ENCODE results near the gene LDLRAD4.
"Not testable (repeated sequence)": the region's sequence is repeated elsewhere in the genome, so short reads cannot be mapped to it uniquely, and the experiment has no call there.

Gene LDLRAD4

DNA sequence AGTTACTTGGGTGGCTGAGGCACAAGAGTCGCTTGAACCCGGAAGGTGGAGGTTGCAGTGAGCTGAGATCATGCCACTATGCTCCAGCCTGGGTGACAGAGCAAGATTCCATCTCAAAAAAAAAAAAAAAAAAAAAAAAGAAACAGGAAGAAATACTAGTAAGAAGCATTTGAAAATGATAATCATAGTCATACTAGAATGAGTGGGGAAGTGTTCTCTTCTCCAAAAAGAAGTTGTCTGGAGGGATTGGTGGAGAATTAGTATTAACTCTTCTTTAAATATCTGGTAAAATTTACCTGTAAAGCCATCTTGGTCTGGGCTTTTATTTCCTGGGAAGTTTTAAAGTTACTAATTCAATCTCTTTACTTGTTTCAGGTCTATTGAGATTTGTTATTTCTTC lies 376.0 kb downstream of the LDLRAD4 start:
- Histone ChIP-seq H3K9ac (ENCODE audit: low read length in 5 of 5) (no peak overlapping the region), H3K36me3 (ENCODE audit: control insufficient read depth in 5 of 5, insufficient read depth in 5 of 5, low read length in 5 of 5) (no peaks in the 10 kb centered on the region), H3K27ac (ENCODE audit: low read depth, low read length) (no peak overlapping the region), H3K9me3 (ENCODE audit: control insufficient read depth in 5 of 5, low read length in 5 of 5) (peaks cover 18 to 30% (median 28%) of the 10 kb centered on the region in 5 donors), H3K4me1 (ENCODE audit: control insufficient read depth in 5 of 5, insufficient read depth in 5 of 5, low read length in 5 of 5) (peaks cover 0 to 9% (median 3%) of the 10 kb centered on the region in 5 donors), H3K4me3 (ENCODE audit: low read depth in 1 of 5, low read length in 5 of 5) (no peak overlapping the region), H3K27me3 (ENCODE audit: control insufficient read depth in 5 of 5, insufficient read depth in 4 of 5, low read length in 5 of 5) (no peaks in the 10 kb centered on the region)

DNA sequence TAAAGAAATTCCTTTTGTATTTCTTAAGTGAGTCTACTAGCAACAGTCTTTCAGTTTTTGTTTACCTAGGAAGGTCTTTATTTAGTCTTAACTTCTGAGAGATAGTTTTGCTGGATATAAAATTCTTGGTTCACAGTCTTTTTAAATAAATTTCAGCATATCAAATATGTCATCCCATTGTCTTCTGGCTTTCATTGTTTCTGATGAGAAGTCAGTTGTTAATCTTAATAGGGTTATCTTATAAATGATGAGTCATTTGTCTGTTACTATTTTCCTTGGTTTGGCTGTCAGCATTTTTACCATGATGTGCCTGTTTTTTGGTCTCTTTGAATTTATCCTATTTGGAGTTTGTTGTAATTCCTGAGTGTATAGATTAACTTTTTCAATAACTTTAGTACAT lies 378.5 kb downstream of the LDLRAD4 start:
- H3K36me3 ChIP-seq (ENCODE audit: control insufficient read depth in 5 of 5, insufficient read depth in 5 of 5, low read length in 5 of 5), result no peaks in the 10 kb centered on the region
- no peak overlapping the region for H3K9ac ChIP-seq (ENCODE audit: low read length in 5 of 5)
- H3K4me1 ChIP-seq (ENCODE audit: control insufficient read depth in 5 of 5, insufficient read depth in 5 of 5, low read length in 5 of 5), result peaks cover 0 to 5% (median 0%) of the 10 kb centered on the region in 5 donors
- no peak overlapping the region for H3K27ac ChIP-seq (ENCODE audit: low read depth, low read length)
- peaks cover 18 to 30% (median 28%) of the 10 kb centered on the region in 5 donors for H3K9me3 ChIP-seq (ENCODE audit: control insufficient read depth in 5 of 5, low read length in 5 of 5)
- no peaks in the 10 kb centered on the region for H3K27me3 ChIP-seq (ENCODE audit: control insufficient read depth in 5 of 5, insufficient read depth in 4 of 5, low read length in 5 of 5)
- no peak overlapping the region for H3K4me3 ChIP-seq (ENCODE audit: low read depth in 1 of 5, low read length in 5 of 5)

GRCh38 chr18:13598591-13598990 lies 380.0 kb downstream of the LDLRAD4 start:
- Histone ChIP-seq H3K4me3 (ENCODE audit: low read depth in 1 of 5, low read length in 5 of 5) (peak overlapping the region in 1 of 5 donors; percentile 1), H3K27me3 (ENCODE audit: control insufficient read depth in 5 of 5, insufficient read depth in 4 of 5, low read length in 5 of 5) (no peaks in the 10 kb centered on the region), H3K9ac (ENCODE audit: low read length in 5 of 5) (no peak overlapping the region), H3K36me3 (ENCODE audit: control insufficient read depth in 5 of 5, insufficient read depth in 5 of 5, low read length in 5 of 5) (no peaks in the 10 kb centered on the region), H3K4me1 (ENCODE audit: control insufficient read depth in 5 of 5, insufficient read depth in 5 of 5, low read length in 5 of 5) (no peaks in the 10 kb centered on the region), H3K9me3 (ENCODE audit: control insufficient read depth in 5 of 5, low read length in 5 of 5) (peaks cover 18 to 30% (median 28%) of the 10 kb centered on the region in 5 donors), H3K27ac (ENCODE audit: low read depth, low read length) (no peak overlapping the region)

DNA sequence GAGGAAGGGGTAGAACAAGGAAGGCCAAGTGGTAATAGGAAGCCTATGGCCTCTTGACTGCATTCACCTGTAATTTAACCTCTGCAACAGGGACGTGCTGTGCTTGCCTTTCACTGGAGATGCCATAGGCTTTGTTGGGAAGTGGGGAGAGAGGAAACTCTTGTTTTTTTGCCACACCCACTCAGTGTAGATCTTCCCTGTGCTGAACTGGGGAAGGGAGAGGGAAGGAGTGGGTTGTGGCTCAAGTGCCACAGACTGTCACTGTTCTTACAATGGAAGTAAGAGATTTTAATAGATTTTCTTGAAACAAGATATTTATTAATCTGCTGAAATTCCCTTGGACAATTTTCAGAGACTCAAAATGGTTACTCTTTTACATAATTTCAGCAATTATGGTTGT lies 380.5 kb downstream of the LDLRAD4 start:
- Histone ChIP-seq H3K27me3 (ENCODE audit: control insufficient read depth in 5 of 5, insufficient read depth in 4 of 5, low read length in 5 of 5) (no peaks in the 10 kb centered on the region), H3K9me3 (ENCODE audit: control insufficient read depth in 5 of 5, low read length in 5 of 5) (peaks cover 18 to 30% (median 28%) of the 10 kb centered on the region in 5 donors), H3K27ac (ENCODE audit: low read depth, low read length) (no peak overlapping the region), H3K4me1 (ENCODE audit: control insufficient read depth in 5 of 5, insufficient read depth in 5 of 5, low read length in 5 of 5) (no peaks in the 10 kb centered on the region), H3K36me3 (ENCODE audit: control insufficient read depth in 5 of 5, insufficient read depth in 5 of 5, low read length in 5 of 5) (no peaks in the 10 kb centered on the region), H3K9ac (ENCODE audit: low read length in 5 of 5) (no peak overlapping the region), H3K4me3 (ENCODE audit: low read depth in 1 of 5, low read length in 5 of 5) (peak overlapping the region in 1 of 5 donors; percentile 1)

DNA sequence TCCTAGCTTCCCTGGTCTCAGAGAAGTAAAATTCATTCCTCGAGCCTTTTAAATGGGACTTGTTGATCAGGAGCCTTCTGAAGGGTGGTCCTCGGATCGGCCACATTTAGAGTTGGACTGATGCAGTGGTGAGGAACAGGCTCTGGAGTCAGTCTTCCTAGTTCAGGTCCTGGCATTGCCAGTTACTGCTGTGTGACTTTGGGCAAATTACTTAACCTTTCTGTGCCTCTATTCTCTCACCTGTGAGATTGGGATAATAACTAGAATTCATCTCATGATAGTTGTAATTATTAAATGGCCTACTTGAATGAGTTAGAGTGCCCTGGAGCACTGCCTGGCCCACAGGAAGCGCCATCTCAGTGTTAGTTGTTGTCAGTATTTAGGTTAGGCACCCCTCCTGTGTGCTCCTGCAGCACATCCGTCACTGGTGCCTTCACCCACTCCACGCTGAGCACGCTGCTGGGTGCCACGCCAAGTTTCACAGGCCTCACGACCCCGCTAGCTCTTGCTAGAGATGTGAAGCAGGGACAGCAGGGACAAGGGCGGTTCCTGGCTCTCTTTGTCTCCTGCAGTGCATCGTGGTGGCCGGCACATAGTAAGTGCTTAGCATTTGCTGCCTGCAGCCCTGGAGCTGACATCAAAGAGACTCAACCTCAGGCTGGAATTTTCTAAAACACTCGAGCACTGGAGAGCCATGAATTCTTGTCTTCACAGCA lies 384.9 kb downstream of the LDLRAD4 start:
- Histone ChIP-seq H3K9ac (ENCODE audit: low read length in 5 of 5) (no peak overlapping the region), H3K4me3 (ENCODE audit: low read depth in 1 of 5, low read length in 5 of 5) (no peak overlapping the region), H3K36me3 (ENCODE audit: control insufficient read depth in 5 of 5, insufficient read depth in 5 of 5, low read length in 5 of 5) (no peaks in the 10 kb centered on the region), H3K27ac (ENCODE audit: low read depth, low read length) (no peak overlapping the region), H3K9me3 (ENCODE audit: control insufficient read depth in 5 of 5, low read length in 5 of 5) (peaks cover 0 to 8% (median 6%) of the 10 kb centered on the region in 5 donors), H3K4me1 (ENCODE audit: control insufficient read depth in 5 of 5, insufficient read depth in 5 of 5, low read length in 5 of 5) (no peaks in the 10 kb centered on the region), H3K27me3 (ENCODE audit: control insufficient read depth in 5 of 5, insufficient read depth in 4 of 5, low read length in 5 of 5) (no peaks in the 10 kb centered on the region)

- Histone ChIP-seq H3K4me3 (ENCODE audit: low read depth in 1 of 5, low read length in 5 of 5) (no peak overlapping the region), H3K9ac (ENCODE audit: low read length in 5 of 5) (no peak overlapping the region), H3K4me1 (ENCODE audit: control insufficient read depth in 5 of 5, insufficient read depth in 5 of 5, low read length in 5 of 5) (peaks cover 0 to 3% (median 0%) of the 10 kb centered on the region in 5 donors), H3K27ac (ENCODE audit: low read depth, low read length) (no peak overlapping the region), H3K36me3 (ENCODE audit: control insufficient read depth in 5 of 5, insufficient read depth in 5 of 5, low read length in 5 of 5) (no peaks in the 10 kb centered on the region), H3K9me3 (ENCODE audit: control insufficient read depth in 5 of 5, low read length in 5 of 5) (no peaks in the 10 kb centered on the region), H3K27me3 (ENCODE audit: control insufficient read depth in 5 of 5, insufficient read depth in 4 of 5, low read length in 5 of 5) (no peaks in the 10 kb centered on the region)
Observed at GRCh38 chr18:13604786-13605185, 386.2 kb downstream of the LDLRAD4 start.

DNA sequence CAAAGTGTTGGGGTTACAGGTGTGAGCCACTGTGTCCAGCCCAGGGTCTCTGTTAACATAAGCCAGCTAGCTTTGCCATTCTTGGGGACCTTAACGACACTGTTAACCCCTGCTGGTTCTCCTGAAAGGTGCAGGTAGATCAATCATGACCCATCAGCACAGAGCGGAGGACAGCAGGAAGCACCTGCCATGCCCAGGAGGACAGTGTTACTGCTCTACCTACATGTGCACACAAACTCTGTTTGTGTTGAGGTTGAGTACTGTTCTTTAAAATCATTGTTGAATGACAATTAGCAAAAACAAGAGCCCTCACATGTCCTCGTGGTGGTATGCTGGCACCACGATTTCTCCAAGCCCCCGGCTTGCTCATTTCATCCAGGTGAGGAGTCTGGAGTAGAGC lies 386.9 kb downstream of the LDLRAD4 start:
- Histone ChIP-seq H3K9me3 (ENCODE audit: control insufficient read depth in 5 of 5, low read length in 5 of 5) (no peaks in the 10 kb centered on the region), H3K27me3 (ENCODE audit: control insufficient read depth in 5 of 5, insufficient read depth in 4 of 5, low read length in 5 of 5) (no peaks in the 10 kb centered on the region), H3K4me1 (ENCODE audit: control insufficient read depth in 5 of 5, insufficient read depth in 5 of 5, low read length in 5 of 5) (peaks cover 0 to 7% (median 2%) of the 10 kb centered on the region in 5 donors), H3K4me3 (ENCODE audit: low read depth in 1 of 5, low read length in 5 of 5) (no peak overlapping the region), H3K36me3 (ENCODE audit: control insufficient read depth in 5 of 5, insufficient read depth in 5 of 5, low read length in 5 of 5) (no peaks in the 10 kb centered on the region), H3K9ac (ENCODE audit: low read length in 5 of 5) (no peak overlapping the region), H3K27ac (ENCODE audit: low read depth, low read length) (no peak overlapping the region)

GRCh38 chr18:13605901-13606300 lies 387.3 kb downstream of the LDLRAD4 start:
- Histone ChIP-seq H3K4me3 (ENCODE audit: low read depth in 1 of 5, low read length in 5 of 5) (no peak overlapping the region), H3K36me3 (ENCODE audit: control insufficient read depth in 5 of 5, insufficient read depth in 5 of 5, low read length in 5 of 5) (no peaks in the 10 kb centered on the region), H3K27me3 (ENCODE audit: control insufficient read depth in 5 of 5, insufficient read depth in 4 of 5, low read length in 5 of 5) (no peaks in the 10 kb centered on the region), H3K4me1 (ENCODE audit: control insufficient read depth in 5 of 5, insufficient read depth in 5 of 5, low read length in 5 of 5) (peaks cover 0 to 11% (median 6%) of the 10 kb centered on the region in 5 donors), H3K9ac (ENCODE audit: low read length in 5 of 5) (no peak overlapping the region), H3K27ac (ENCODE audit: low read depth, low read length) (no peak overlapping the region), H3K9me3 (ENCODE audit: control insufficient read depth in 5 of 5, low read length in 5 of 5) (no peaks in the 10 kb centered on the region)

DNA sequence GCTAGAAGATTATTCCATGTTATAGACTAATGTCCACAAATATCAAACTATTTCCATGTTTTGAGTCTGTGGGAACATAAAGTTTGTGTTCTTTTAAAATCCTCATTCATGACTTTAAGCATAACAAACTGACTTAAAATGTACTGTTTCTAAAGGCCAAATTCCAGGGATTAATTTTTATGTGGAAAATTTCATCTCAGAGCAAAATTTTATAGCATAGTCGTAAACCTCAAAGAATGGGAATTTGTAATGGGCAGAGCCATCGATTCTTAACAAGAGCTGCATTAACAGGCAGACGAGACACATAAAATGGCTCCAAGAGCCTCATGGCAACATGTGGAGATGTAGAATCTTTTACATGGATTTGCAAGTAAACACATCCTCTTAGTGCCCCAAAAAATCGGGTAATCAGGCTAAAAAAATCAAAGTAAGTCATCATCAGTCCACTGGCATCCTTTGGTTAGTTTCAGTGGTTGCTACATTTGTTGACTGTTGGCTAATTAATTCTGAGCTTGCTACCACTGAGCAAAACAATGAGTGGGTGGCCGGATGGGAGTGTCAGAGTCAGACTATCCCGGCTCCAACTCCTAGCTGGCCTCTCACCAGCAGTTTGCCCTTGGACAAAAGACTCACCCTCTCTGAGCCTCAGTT lies 388.2 kb downstream of the LDLRAD4 start:
- peaks cover 2 to 19% (median 14%) of the 10 kb centered on the region in 5 donors for H3K4me1 ChIP-seq (ENCODE audit: control insufficient read depth in 5 of 5, insufficient read depth in 5 of 5, low read length in 5 of 5)
- no peak overlapping the region for H3K9ac ChIP-seq (ENCODE audit: low read length in 5 of 5)
- H3K36me3 ChIP-seq (ENCODE audit: control insufficient read depth in 5 of 5, insufficient read depth in 5 of 5, low read length in 5 of 5), result no peaks in the 10 kb centered on the region
- H3K9me3 ChIP-seq (ENCODE audit: control insufficient read depth in 5 of 5, low read length in 5 of 5), result no peaks in the 10 kb centered on the region
- H3K27me3 ChIP-seq (ENCODE audit: control insufficient read depth in 5 of 5, insufficient read depth in 4 of 5, low read length in 5 of 5), result no peaks in the 10 kb centered on the region
- no peak overlapping the region for H3K27ac ChIP-seq (ENCODE audit: low read depth, low read length)
- no peak overlapping the region for H3K4me3 ChIP-seq (ENCODE audit: low read depth in 1 of 5, low read length in 5 of 5)

- H3K4me1 ChIP-seq (ENCODE audit: control insufficient read depth in 5 of 5, insufficient read depth in 5 of 5, low read length in 5 of 5), result peaks cover 4 to 25% (median 20%) of the 10 kb centered on the region in 5 donors
- H3K27me3 ChIP-seq (ENCODE audit: control insufficient read depth in 5 of 5, insufficient read depth in 4 of 5, low read length in 5 of 5); H3K9me3 ChIP-seq (ENCODE audit: control insufficient read depth in 5 of 5, low read length in 5 of 5); H3K36me3 ChIP-seq (ENCODE audit: control insufficient read depth in 5 of 5, insufficient read depth in 5 of 5, low read length in 5 of 5); H3K4me3 ChIP-seq (ENCODE audit: low read depth in 1 of 5, low read length in 5 of 5); H3K27ac ChIP-seq (ENCODE audit: low read depth, low read length); H3K9ac ChIP-seq (ENCODE audit: low read length in 5 of 5): not testable (repeated sequence)
Observed at GRCh38 chr18:13608024-13608562, 389.5 kb downstream of the LDLRAD4 start.
